Activated naive CD8-positive, alpha-beta T cell treated with anti-CD3 and anti-CD28 coated beads, Interleukin-2, amount 50 U/mL, for 24 hours (primary cell): ENCODE results near the gene TK1.

Source experiments
- ATAC-seq: fragments of 150-1000 bp; cut with Tn5 transposase; one replicate; pipeline ENCODE4 v1.10.0; 2021
- DNase-seq: peaks from one replicate; pipeline ENCODE4 v3.0.0; 2021
- H3K27ac Mint-ChIP-seq: one replicate; pipeline ENCODE4 v1.8.0; 2021; ENCODE audit warnings: mild to moderate bottlenecking, mixed read lengths
- H3K27me3 Mint-ChIP-seq: one replicate; pipeline ENCODE4 v1.8.0; 2021; ENCODE audit warnings: mixed read lengths
- H3K36me3 Mint-ChIP-seq: one replicate; pipeline ENCODE4 v1.8.0; 2021; ENCODE audit warnings: low read depth, mixed read lengths
- H3K4me1 Mint-ChIP-seq: one replicate; pipeline ENCODE4 v1.8.0; 2021; ENCODE audit warnings: mixed read lengths
- H3K4me3 Mint-ChIP-seq: one replicate; pipeline ENCODE4 v1.8.0; 2021; ENCODE audit warnings: mild to moderate bottlenecking, moderate library complexity, mixed read lengths
- H3K9me3 Mint-ChIP-seq: one replicate; pipeline ENCODE4 v1.8.0; 2021; ENCODE audit warnings: mixed read lengths

Gene TK1

GRCh38 chr17:78131172-78132083 is 55.4 kb downstream of the TK1 start:
- Mint-ChIP-seq H3K27me3 (no peaks in the 10 kb centered on the region), H3K4me1 (peaks cover 61% of the 10 kb centered on the region), H3K4me3 (peak overlapping the region; percentile 95), H3K9me3 (no peaks in the 10 kb centered on the region), H3K36me3 (peaks cover 35% of the 10 kb centered on the region), H3K27ac (peak overlapping the region; percentile 95)
- ATAC-seq: peak; percentile 5
- peak; percentile 66 for DNase-seq

- Mint-ChIP-seq H3K27me3 (no peaks in the 10 kb centered on the region), H3K27ac (peak within 1 kb of the TSS; percentile 95), H3K4me3 (peak within 1 kb of the TSS; percentile 95), H3K9me3 (no peaks in the 10 kb centered on the region), H3K4me1 (peaks cover 61% of the 10 kb centered on the region), H3K36me3 (peaks cover 26% of the 10 kb centered on the region)
- DNase-seq (peak; percentile 76), ATAC-seq (peak; percentile 45)
Measured at GRCh38 chr17:78130437-78131101, 56.3 kb downstream of the TK1 start, which contains the start of gene TMC8. Gene TMC8 (plus strand): TSS chr17:78130771. CDS start chr17:78131589, 818 bp downstream.

GRCh38 chr17:78130090-78130436 is 56.8 kb downstream of the TK1 start:
- Mint-ChIP-seq H3K4me1 (peaks cover 56% of the 10 kb centered on the region), H3K27ac (peak overlapping the region; percentile 95), H3K9me3 (no peaks in the 10 kb centered on the region), H3K4me3 (peak overlapping the region; percentile 95), H3K36me3 (peaks cover 24% of the 10 kb centered on the region), H3K27me3 (no peaks in the 10 kb centered on the region)
- DNase-seq (peak; percentile 21), ATAC-seq (no peak)

GRCh38 chr17:78129351-78130089 is 57.3 kb downstream of the TK1 start:
- H3K27me3 Mint-ChIP-seq: no peaks in the 10 kb centered on the region
- H3K27ac Mint-ChIP-seq: peak overlapping the region; percentile 95
- no peak for ATAC-seq
- peak overlapping the region; percentile 95 for H3K4me3 Mint-ChIP-seq
- peaks cover 57% of the 10 kb centered on the region for H3K4me1 Mint-ChIP-seq
- peak; percentile 53 for DNase-seq
- peaks cover 23% of the 10 kb centered on the region for H3K36me3 Mint-ChIP-seq
- no peaks in the 10 kb centered on the region for H3K9me3 Mint-ChIP-seq

DNA sequence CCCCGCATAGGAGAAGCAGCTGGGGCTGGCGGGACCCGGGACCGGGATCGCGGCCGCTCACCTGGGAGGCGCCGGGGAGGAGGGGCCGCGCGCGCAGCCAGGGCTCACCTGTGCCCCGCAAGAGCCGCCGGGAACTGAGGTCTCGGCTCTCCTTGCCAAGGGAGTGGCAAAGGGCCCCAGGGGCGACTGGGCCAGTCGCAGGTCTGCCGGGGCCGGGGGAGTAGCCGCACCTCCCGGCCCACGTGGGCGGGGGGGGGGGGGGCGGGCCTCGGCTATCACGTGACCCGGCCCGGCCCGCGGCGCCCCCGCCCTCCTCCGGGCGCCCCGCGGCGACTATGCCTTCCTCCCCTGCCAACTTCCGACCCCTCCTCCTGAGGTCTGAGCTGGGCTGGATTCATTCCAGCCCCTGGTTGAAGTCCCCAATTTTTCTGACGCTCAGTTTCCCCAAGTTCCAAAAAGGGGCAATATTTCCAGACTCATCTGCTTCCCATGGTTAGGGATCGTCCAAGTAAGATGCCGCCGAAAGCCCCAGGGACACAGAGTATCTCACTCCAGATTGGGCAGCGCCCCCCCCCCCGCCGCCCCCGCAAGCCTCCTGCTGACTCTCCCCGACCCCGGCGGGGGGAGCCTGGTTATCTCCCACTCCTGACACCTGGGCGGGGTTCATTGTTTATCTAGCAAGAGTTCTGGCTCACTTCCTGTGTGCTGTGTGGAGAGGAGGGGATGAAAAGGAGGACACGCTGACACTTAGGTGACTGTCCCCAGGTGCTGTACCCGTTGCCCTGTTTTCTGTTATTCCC is 58.1 kb downstream of the TK1 start, which contains the start of gene TMC6:
Gene TMC6, minus strand, starts transcription at position 205 of the 800 bp plus-strand sequence. CDS start 1,923 bp downstream, outside the sequence.
- peak; percentile 5 for ATAC-seq
- peak; percentile 70 for DNase-seq
- Mint-ChIP-seq H3K27me3 (no peaks in the 10 kb centered on the region), H3K36me3 (peaks cover 18% of the 10 kb centered on the region), H3K4me1 (peaks cover 57% of the 10 kb centered on the region), H3K27ac (peak within 1 kb of the TSS; percentile 95), H3K9me3 (no peaks in the 10 kb centered on the region), H3K4me3 (peak within 1 kb of the TSS; percentile 95)

DNA sequence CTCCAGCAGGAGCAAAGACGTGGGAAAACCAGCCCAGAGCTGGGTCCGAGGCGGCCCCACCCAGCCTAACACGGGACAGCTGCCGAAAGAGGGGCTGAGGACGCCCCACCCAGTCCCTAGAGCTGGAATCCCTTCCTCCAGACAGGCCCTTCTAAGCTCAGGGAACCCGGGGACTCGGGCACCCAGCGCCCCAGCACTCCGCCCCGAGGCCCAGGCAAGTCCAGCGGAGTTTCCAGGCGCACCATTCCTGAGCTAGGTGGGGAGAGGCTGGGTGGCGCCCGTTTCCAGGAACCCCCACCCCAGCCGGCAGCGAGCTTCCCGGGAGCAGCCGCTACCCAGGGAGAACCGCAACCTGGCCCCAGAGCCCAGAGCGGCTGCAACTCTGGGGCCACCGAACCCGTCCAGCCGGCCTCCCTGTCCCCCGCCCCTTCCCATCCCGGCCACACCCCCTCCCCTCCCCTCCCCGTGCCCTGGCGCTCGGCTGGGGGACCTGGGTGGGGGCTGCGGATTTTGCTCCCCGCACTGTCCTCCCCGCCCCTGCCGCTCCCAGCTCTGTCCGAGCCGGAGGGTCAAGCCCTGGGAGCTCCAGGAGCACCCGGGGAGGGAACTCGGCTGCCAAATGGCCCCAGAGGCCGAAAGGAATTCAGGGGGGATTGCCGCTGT is 58.8 kb downstream of the TK1 start:
- H3K36me3 Mint-ChIP-seq: peaks cover 21% of the 10 kb centered on the region
- DNase-seq: peak; percentile 43
- no peaks in the 10 kb centered on the region for H3K9me3 Mint-ChIP-seq
- H3K4me3 Mint-ChIP-seq: peak overlapping the region; percentile 86
- H3K27me3 Mint-ChIP-seq: no peaks in the 10 kb centered on the region
- ATAC-seq: no peak
- peaks cover 57% of the 10 kb centered on the region for H3K4me1 Mint-ChIP-seq
- peak overlapping the region; percentile 82 for H3K27ac Mint-ChIP-seq

DNA sequence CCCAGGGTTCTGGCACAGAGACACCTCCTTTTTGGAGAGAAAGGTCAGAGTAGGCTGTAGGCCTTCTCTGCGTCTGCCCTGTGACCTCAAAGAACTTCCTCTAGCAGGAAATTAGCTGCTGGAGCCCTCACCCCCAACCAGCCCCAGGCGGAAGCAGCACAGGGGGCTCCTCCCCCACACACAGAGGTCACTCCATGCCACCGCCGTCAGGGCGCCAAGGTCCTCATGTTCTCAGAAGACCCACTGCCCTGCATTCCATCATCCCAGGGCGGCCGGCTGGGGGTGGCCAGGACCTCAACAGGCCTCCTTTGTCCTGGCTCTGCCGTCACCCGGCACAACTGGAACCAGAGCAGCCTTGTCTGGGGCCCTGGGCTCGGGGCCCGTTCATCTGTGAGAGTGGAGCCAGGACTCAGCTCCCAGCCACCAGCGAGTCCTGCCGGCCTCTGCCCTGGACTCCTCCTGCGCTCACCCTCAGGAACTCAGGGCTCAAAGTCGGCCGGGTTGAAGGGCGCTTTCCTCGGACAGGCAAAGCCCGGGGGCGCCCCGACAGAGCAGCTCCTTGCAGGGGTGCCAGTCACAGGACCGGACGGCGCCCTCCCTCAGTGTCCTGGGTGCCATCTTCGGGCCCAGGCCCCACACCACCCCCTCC is 59.5 kb downstream of the TK1 start:
- H3K4me1 Mint-ChIP-seq: peaks cover 58% of the 10 kb centered on the region

DNA sequence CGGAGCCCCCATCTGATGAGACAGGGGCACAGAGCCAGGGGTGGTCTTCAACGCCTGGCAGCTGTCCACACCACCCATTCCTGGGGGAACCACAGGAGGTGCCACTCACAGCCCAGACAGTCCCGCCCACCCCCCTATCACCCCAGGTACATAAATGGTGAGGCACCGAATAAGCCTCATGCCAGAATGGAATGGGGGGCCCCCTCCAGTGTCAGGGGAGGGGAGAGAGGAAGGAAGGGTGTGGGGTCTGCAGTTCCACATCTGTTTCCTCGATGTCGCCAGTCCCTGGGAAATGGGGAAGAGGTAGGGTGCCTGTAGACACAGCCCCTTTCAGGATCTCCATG is 60.0 kb downstream of the TK1 start:
- DNase-seq: no peak
- no peak for ATAC-seq
- H3K4me1 Mint-ChIP-seq: peaks cover 61% of the 10 kb centered on the region
- no peaks in the 10 kb centered on the region for H3K9me3 Mint-ChIP-seq
- no peaks in the 10 kb centered on the region for H3K27me3 Mint-ChIP-seq
- peaks cover 29% of the 10 kb centered on the region for H3K36me3 Mint-ChIP-seq
- H3K27ac Mint-ChIP-seq: peak overlapping the region; percentile 82
- H3K4me3 Mint-ChIP-seq: peak overlapping the region; percentile 86

More for the DNA sequence above, 59.5 kb downstream of the TK1 start:
- H3K36me3 Mint-ChIP-seq: peaks cover 27% of the 10 kb centered on the region
- peak overlapping the region; percentile 82 for H3K27ac Mint-ChIP-seq
- peak; percentile 44 for ATAC-seq
- DNase-seq: peak; percentile 78
- H3K4me3 Mint-ChIP-seq: peak overlapping the region; percentile 86
- no peaks in the 10 kb centered on the region for H3K27me3 Mint-ChIP-seq
- no peaks in the 10 kb centered on the region for H3K9me3 Mint-ChIP-seq

DNA sequence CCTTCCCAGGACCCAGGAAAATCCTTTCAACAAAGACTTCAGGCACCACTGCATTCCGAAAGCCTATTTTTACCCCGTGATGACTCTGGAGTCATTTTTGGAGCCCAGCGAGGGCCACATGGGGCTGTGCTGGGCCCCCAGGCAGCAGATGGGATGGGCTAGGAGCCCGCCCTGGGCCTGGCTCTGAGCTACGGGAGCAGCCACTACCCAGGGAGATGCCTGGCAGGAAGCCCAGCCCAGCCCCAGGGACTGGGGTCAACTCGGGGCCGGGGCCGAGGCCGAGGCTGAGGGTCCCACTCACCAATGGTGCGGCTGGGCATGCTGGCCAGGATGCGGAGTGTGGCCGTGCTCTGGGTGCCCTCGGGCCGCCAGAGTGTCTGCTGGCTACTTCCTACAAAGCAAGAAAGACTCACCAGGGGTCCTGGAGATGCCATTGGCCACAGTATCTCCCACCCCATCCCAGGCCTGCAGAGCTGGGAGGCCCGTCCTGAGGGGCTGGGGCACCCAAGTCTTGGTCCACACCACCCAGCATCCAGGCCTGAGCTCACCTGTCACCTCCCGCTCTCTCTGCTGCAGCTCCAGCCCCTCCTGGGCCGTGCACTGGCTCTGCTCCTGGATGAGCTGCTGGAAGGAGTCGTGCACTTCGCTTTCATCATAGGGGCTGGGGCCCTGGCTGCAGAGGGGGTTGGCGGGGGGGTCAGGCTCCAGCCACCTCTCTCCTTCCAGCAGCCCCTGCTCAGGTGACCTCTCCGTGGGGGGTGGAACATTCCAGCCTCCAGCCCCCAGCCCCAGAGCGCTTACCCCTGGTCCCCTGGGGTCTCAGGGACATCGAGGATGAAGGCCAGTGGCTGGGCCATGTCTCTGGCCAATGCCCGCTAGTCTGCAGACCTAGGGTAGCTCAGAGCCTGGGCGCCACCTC is 60.6 kb downstream of the TK1 start:
- Mint-ChIP-seq H3K27ac (peak overlapping the region; percentile 82), H3K27me3 (no peaks in the 10 kb centered on the region), H3K4me1 (peaks cover 68% of the 10 kb centered on the region), H3K9me3 (no peaks in the 10 kb centered on the region), H3K36me3 (peaks cover 34% of the 10 kb centered on the region), H3K4me3 (peak overlapping the region; percentile 86)
- no peak for ATAC-seq
- no peak for DNase-seq

GRCh38 chr17:78125138-78125913 is 61.5 kb downstream of the TK1 start:
- peak overlapping the region; percentile 86 for H3K4me3 Mint-ChIP-seq
- ATAC-seq: no peak
- peaks cover 29% of the 10 kb centered on the region for H3K36me3 Mint-ChIP-seq
- no peak overlapping the region for H3K27ac Mint-ChIP-seq
- no peaks in the 10 kb centered on the region for H3K9me3 Mint-ChIP-seq
- H3K4me1 Mint-ChIP-seq: peaks cover 72% of the 10 kb centered on the region
- DNase-seq: peak; percentile 44
- H3K27me3 Mint-ChIP-seq: no peaks in the 10 kb centered on the region

- H3K27ac Mint-ChIP-seq: no peak overlapping the region
- H3K36me3 Mint-ChIP-seq: peaks cover 29% of the 10 kb centered on the region
- H3K4me3 Mint-ChIP-seq: peak overlapping the region; percentile 86
- no peak for DNase-seq
- H3K27me3 Mint-ChIP-seq: no peaks in the 10 kb centered on the region
- H3K9me3 Mint-ChIP-seq: no peaks in the 10 kb centered on the region
- peaks cover 69% of the 10 kb centered on the region for H3K4me1 Mint-ChIP-seq
- no peak for ATAC-seq
Measured at GRCh38 chr17:78124836-78125137, 62.1 kb downstream of the TK1 start.
